ENCODE results near the gene TIGD1. TPM values are rescaled to one million over a fixed set of nuclear protein-coding genes. Genes with fewer than 3 reads are reported as not detected.
"Not testable (repeated sequence)": the region's sequence is repeated elsewhere in the genome, so short reads cannot be mapped to it uniquely, and the experiment has no call there.

Gene TIGD1
- total RNA-seq, 1 donor from 2014 or later: 3.7 TPM

DNA sequence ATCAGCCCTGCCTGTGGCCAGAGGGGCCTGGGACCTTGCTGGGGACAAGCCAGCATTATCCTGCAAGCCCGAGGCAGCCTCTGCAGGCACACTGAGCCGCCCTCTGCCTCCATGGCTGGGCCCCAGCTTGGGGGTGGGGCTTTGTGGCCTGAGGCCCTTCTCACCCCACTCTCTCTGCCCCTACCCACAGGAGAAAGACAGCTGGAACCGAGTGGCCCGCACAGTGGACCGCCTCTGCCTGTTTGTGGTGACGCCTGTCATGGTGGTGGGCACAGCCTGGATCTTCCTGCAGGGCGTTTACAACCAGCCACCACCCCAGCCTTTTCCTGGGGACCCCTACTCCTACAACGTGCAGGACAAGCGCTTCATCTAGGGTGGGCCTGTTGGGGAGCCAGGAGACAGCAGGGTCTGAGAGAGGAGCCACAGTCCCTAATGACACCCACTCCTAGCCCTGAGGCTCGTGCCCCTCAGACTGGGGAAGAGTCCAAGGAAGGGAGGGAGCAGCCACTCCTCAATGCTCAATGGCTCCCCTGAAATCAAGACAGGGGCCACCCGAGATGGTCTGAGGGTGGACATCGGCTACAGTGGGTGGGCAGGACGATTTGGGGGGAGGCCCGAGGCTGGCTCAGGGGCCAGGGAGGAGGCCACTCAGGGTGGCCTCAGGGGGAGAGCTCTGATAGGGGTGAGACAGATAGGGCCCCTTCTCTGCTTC, 15.3 kb downstream of the TIGD1 start:
- no peak overlapping the region for H3K9ac ChIP-seq (ENCODE audit: low read depth in 1 of 3, low read length in 3 of 3)
- peaks cover 0 to 4% (median 0%) of the 10 kb centered on the region in 3 donors for H3K9me3 ChIP-seq (ENCODE audit: control insufficient read depth in 3 of 3, low read length in 3 of 3)
- no peak overlapping the region for H3K27ac ChIP-seq (ENCODE audit: low read depth, low read length)
- H3K27me3 ChIP-seq (ENCODE audit: control insufficient read depth in 3 of 3, insufficient read depth in 3 of 3, low read length in 3 of 3): peaks cover 0 to 9% (median 0%) of the 10 kb centered on the region in 3 donors
- H3K36me3 ChIP-seq (ENCODE audit: control insufficient read depth in 3 of 3, insufficient read depth in 3 of 3, low read length in 3 of 3): peaks cover 8 to 26% (median 21%) of the 10 kb centered on the region in 3 donors
- no peak overlapping the region for H3K4me3 ChIP-seq (ENCODE audit: low read length in 3 of 3)
- peaks cover 19 to 40% (median 34%) of the 10 kb centered on the region in 3 donors for H3K4me1 ChIP-seq (ENCODE audit: control insufficient read depth in 3 of 3, insufficient read depth in 3 of 3, low read length in 3 of 3)

DNA sequence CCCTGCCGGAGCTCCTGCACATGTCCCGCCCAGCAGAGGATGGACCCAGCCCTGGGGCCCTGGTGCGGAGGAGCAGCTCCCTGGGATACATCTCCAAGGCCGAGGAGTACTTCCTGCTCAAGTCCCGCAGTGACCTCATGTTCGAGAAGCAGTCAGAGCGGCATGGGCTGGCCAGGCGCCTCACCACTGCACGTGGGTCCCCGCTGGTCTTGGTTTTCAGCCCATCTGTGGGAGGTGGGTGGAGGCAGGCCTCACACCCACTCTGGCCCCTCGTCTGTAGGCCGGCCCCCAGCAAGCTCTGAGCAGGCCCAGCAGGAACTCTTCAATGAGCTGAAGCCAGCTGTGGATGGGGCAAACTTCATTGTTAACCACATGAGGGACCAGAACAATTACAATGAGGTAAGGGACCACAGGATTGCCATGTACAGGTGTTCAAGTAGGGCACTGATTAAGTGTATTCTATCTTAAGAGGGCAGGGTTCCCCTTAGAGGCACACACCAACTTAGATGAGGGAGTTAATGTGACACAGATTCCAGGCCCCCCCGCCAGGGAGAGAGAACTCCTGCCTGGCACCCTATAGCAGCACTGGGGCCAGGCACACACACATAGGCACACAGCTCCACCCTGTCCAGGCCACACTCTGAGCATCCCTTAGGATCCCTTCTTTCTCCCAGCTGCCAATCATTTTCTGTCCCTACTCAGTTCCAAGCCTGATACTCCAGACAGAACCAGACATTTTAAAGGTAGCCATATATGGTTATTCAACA, 16.2 kb downstream of the TIGD1 start:
- Histone ChIP-seq H3K4me3 (ENCODE audit: low read length in 3 of 3) (no peak overlapping the region), H3K27ac (ENCODE audit: low read depth, low read length) (no peak overlapping the region), H3K36me3 (ENCODE audit: control insufficient read depth in 3 of 3, insufficient read depth in 3 of 3, low read length in 3 of 3) (peaks cover 8 to 26% (median 21%) of the 10 kb centered on the region in 3 donors), H3K9ac (ENCODE audit: low read depth in 1 of 3, low read length in 3 of 3) (no peak overlapping the region), H3K9me3 (ENCODE audit: control insufficient read depth in 3 of 3, low read length in 3 of 3) (peaks cover 0 to 4% (median 0%) of the 10 kb centered on the region in 3 donors), H3K27me3 (ENCODE audit: control insufficient read depth in 3 of 3, insufficient read depth in 3 of 3, low read length in 3 of 3) (peaks cover 0 to 4% (median 0%) of the 10 kb centered on the region in 3 donors), H3K4me1 (ENCODE audit: control insufficient read depth in 3 of 3, insufficient read depth in 3 of 3, low read length in 3 of 3) (peaks cover 21 to 39% (median 33%) of the 10 kb centered on the region in 3 donors)

DNA sequence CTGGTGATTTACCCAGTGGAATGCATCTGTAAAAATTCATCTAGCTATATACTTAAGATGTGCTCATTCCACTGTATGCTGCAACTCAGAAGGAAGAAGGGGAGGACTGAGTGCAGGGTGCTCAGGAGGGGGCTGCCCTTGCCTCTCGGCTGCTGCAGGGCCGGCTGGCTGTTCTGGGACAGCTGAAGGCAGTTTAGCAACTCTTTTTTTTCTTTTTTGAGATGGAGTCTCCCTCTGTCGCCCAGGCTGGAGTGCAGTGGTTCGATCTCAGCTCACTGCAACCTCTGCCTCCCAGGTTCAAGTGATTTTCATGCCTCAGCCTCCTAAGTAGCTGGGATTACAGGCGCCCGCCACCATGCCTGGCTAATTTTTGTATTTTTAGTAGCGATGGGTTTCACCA, 17.5 kb downstream of the TIGD1 start:
- not testable (repeated sequence) for H3K27ac ChIP-seq (ENCODE audit: low read depth, low read length); H3K27me3 ChIP-seq (ENCODE audit: control insufficient read depth in 3 of 3, insufficient read depth in 3 of 3, low read length in 3 of 3); H3K4me3 ChIP-seq (ENCODE audit: low read length in 3 of 3); H3K9me3 ChIP-seq (ENCODE audit: control insufficient read depth in 3 of 3, low read length in 3 of 3)
- H3K4me1 ChIP-seq (ENCODE audit: control insufficient read depth in 3 of 3, insufficient read depth in 3 of 3, low read length in 3 of 3): peaks cover 31 to 39% (median 37%) of the 10 kb centered on the region in 3 donors
- peak overlapping the region in 1 of 3 donors; percentile 40 for H3K9ac ChIP-seq (ENCODE audit: low read depth in 1 of 3, low read length in 3 of 3)
- peaks cover 8 to 26% (median 21%) of the 10 kb centered on the region in 3 donors for H3K36me3 ChIP-seq (ENCODE audit: control insufficient read depth in 3 of 3, insufficient read depth in 3 of 3, low read length in 3 of 3)

- H3K9ac ChIP-seq (ENCODE audit: low read depth in 1 of 3, low read length in 3 of 3): peak overlapping the region in 1 of 3 donors; percentile 40
- peaks cover 0 to 4% (median 0%) of the 10 kb centered on the region in 3 donors for H3K27me3 ChIP-seq (ENCODE audit: control insufficient read depth in 3 of 3, insufficient read depth in 3 of 3, low read length in 3 of 3)
- H3K9me3 ChIP-seq (ENCODE audit: control insufficient read depth in 3 of 3, low read length in 3 of 3): peaks cover 0 to 4% (median 0%) of the 10 kb centered on the region in 3 donors
- peaks cover 30 to 38% (median 35%) of the 10 kb centered on the region in 3 donors for H3K4me1 ChIP-seq (ENCODE audit: control insufficient read depth in 3 of 3, insufficient read depth in 3 of 3, low read length in 3 of 3)
- H3K4me3 ChIP-seq (ENCODE audit: low read length in 3 of 3): no peak overlapping the region
- H3K27ac ChIP-seq (ENCODE audit: low read depth, low read length): no peak overlapping the region
- peaks cover 8 to 26% (median 21%) of the 10 kb centered on the region in 3 donors for H3K36me3 ChIP-seq (ENCODE audit: control insufficient read depth in 3 of 3, insufficient read depth in 3 of 3, low read length in 3 of 3)
Observed at GRCh38 chr2:232532419-232532818, 17.9 kb downstream of the TIGD1 start.

GRCh38 chr2:232530626-232531260, 19.6 kb downstream of the TIGD1 start:
- no peaks in the 10 kb centered on the region for H3K9me3 ChIP-seq (ENCODE audit: control insufficient read depth in 3 of 3, low read length in 3 of 3)
- H3K27me3 ChIP-seq (ENCODE audit: control insufficient read depth in 3 of 3, insufficient read depth in 3 of 3, low read length in 3 of 3): peaks cover 0 to 4% (median 2%) of the 10 kb centered on the region in 3 donors
- no peak overlapping the region for H3K27ac ChIP-seq (ENCODE audit: low read depth, low read length)
- H3K36me3 ChIP-seq (ENCODE audit: control insufficient read depth in 3 of 3, insufficient read depth in 3 of 3, low read length in 3 of 3): peaks cover 8 to 18% (median 17%) of the 10 kb centered on the region in 3 donors
- H3K4me1 ChIP-seq (ENCODE audit: control insufficient read depth in 3 of 3, insufficient read depth in 3 of 3, low read length in 3 of 3): peaks cover 40 to 45% (median 40%) of the 10 kb centered on the region in 3 donors
- H3K9ac ChIP-seq (ENCODE audit: low read depth in 1 of 3, low read length in 3 of 3): no peak overlapping the region
- no peak overlapping the region for H3K4me3 ChIP-seq (ENCODE audit: low read length in 3 of 3)

DNA sequence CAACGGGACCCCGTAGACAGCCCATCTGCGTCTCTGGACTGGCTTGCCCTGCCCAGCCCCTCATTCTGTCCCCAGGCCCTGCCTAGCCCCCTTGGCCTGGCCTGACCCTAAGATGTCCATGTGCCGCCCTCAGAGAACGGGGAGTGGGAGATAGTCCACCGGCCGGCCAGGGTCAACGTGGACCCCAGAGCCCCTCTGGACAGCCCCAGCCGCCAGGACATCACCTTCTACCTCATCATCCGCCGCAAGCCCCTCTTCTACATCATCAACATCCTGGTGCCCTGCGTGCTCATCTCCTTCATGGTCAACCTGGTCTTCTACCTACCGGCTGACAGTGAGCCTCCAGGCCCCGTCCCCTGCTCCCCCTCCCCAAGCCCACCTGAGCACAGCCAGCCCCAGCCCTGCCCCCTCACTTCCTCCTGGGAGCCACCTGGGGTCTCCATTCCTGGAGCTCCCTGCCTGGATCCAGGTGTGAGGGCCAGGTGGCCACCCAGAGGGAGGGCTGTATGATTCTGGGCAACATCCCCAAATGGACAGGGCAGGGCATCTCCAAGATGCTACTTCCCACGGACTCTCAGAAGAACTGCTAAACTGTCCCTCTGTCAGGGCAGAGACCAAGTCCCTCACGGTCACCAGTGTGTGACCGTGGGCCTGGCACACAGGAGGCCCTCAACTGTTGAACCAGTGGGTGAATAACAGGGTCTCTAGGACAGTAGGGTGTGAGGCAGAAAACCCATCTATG, 20.4 kb downstream of the TIGD1 start:
- peaks cover 8 to 11% (median 10%) of the 10 kb centered on the region in 3 donors for H3K36me3 ChIP-seq (ENCODE audit: control insufficient read depth in 3 of 3, insufficient read depth in 3 of 3, low read length in 3 of 3)
- peak overlapping the region; percentile 79 for H3K27ac ChIP-seq (ENCODE audit: low read depth, low read length)
- H3K4me1 ChIP-seq (ENCODE audit: control insufficient read depth in 3 of 3, insufficient read depth in 3 of 3, low read length in 3 of 3): peaks cover 47 to 50% (median 47%) of the 10 kb centered on the region in 3 donors

GRCh38 chr2:232528746-232529460, 21.5 kb downstream of the TIGD1 start:
- H3K9ac ChIP-seq (ENCODE audit: low read depth in 1 of 3, low read length in 3 of 3): peak overlapping the region; percentile 40 to 74 (median 63)
- peak overlapping the region; percentile 14 to 56 (median 27) for H3K4me3 ChIP-seq (ENCODE audit: low read length in 3 of 3)
- peaks cover 53 to 60% (median 54%) of the 10 kb centered on the region in 3 donors for H3K4me1 ChIP-seq (ENCODE audit: control insufficient read depth in 3 of 3, insufficient read depth in 3 of 3, low read length in 3 of 3)
- no peaks in the 10 kb centered on the region for H3K9me3 ChIP-seq (ENCODE audit: control insufficient read depth in 3 of 3, low read length in 3 of 3)
- H3K27ac ChIP-seq (ENCODE audit: low read depth, low read length): peak overlapping the region; percentile 79
- peaks cover under 1 to 13% (median 2%) of the 10 kb centered on the region in 3 donors for H3K27me3 ChIP-seq (ENCODE audit: control insufficient read depth in 3 of 3, insufficient read depth in 3 of 3, low read length in 3 of 3)
- peaks cover 3 to 6% (median 4%) of the 10 kb centered on the region in 3 donors for H3K36me3 ChIP-seq (ENCODE audit: control insufficient read depth in 3 of 3, insufficient read depth in 3 of 3, low read length in 3 of 3)

More for the DNA sequence above, 20.4 kb downstream of the TIGD1 start:
- no peaks in the 10 kb centered on the region for H3K9me3 ChIP-seq (ENCODE audit: control insufficient read depth in 3 of 3, low read length in 3 of 3)
- peak overlapping the region in 2 of 3 donors; percentile 10 to 74 for H3K9ac ChIP-seq (ENCODE audit: low read depth in 1 of 3, low read length in 3 of 3)
- peaks cover 0 to 4% (median 2%) of the 10 kb centered on the region in 3 donors for H3K27me3 ChIP-seq (ENCODE audit: control insufficient read depth in 3 of 3, insufficient read depth in 3 of 3, low read length in 3 of 3)
- no peak overlapping the region for H3K4me3 ChIP-seq (ENCODE audit: low read length in 3 of 3)

DNA sequence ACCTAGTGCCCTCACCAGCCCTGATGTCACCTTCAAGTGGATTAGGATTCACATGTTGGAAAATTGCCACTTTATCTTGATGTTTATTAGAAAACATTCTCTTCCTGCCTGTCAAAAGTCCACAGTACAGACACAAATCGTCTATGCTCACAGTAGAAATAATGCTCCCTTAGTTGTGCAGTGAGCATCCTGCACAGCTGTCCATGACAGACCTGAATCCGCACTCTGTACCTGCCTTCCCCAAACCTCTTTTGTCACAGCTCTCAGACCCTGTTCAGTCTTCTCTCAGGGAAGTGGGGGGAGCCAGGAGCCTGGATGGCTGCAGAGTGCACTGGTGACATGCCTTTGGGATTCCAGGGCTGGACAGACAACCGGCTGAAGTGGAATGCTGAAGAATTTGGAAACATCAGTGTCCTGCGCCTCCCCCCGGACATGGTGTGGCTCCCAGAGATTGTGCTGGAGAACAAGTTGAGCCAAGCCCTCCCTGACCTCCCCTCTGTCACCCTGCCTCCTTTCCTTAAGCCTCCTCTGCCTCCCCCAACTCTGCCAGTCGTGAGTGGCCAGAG, 22.4 kb downstream of the TIGD1 start:
- H3K27ac ChIP-seq (ENCODE audit: low read depth, low read length): peak overlapping the region; percentile 79

More for the DNA sequence above, 22.4 kb downstream of the TIGD1 start:
- H3K27me3 ChIP-seq (ENCODE audit: control insufficient read depth in 3 of 3, insufficient read depth in 3 of 3, low read length in 3 of 3): peaks cover 2 to 22% (median 8%) of the 10 kb centered on the region in 3 donors
- no peaks in the 10 kb centered on the region for H3K9me3 ChIP-seq (ENCODE audit: control insufficient read depth in 3 of 3, low read length in 3 of 3)
- peak overlapping the region; percentile 40 to 74 (median 43) for H3K9ac ChIP-seq (ENCODE audit: low read depth in 1 of 3, low read length in 3 of 3)
- H3K4me3 ChIP-seq (ENCODE audit: low read length in 3 of 3): peak overlapping the region in 2 of 3 donors; percentile 5 to 56
- peaks cover 59 to 69% (median 60%) of the 10 kb centered on the region in 3 donors for H3K4me1 ChIP-seq (ENCODE audit: control insufficient read depth in 3 of 3, insufficient read depth in 3 of 3, low read length in 3 of 3)
- H3K36me3 ChIP-seq (ENCODE audit: control insufficient read depth in 3 of 3, insufficient read depth in 3 of 3, low read length in 3 of 3): peaks cover 0 to 6% (median 3%) of the 10 kb centered on the region in 3 donors

Data from skeletal muscle tissue (tissue), 4 donors.